Sigmoid colon (tissue), 7 donors: ENCODE results near the gene LRP8. TPM values are rescaled to one million over a fixed set of nuclear protein-coding genes. Genes with fewer than 3 reads are reported as not detected.

ENCODE experiments used
- DNase-seq: peaks from one replicate; pipeline ENCODE4 v3.0.0-alpha.2; 2019
- H3K27ac ChIP-seq, 4 donors: fragments of 200-600 bp; sonication (generic); one replicate each; pipeline ENCODE4 v1.5.1; 2016 to 2019; ENCODE audit warnings: mild to moderate bottlenecking in 1 of 4
- H3K27me3 ChIP-seq, 3 donors: fragments of 200-600 bp; sonication (generic); one replicate each; pipeline ENCODE4 v1.5.1; 2019; ENCODE audit warnings: mild to moderate bottlenecking in 1 of 3
- H3K36me3 ChIP-seq, 4 donors: fragments of 200-600 bp; sonication (generic); one replicate each; pipeline ENCODE4 v1.5.1; 2016 to 2019
- H3K4me1 ChIP-seq, 4 donors: fragments of 200-600 bp; sonication (generic); one replicate each; pipeline ENCODE4 v1.5.1; 2017 to 2019
- H3K4me3 ChIP-seq, 4 donors: fragments of 200-600 bp; sonication (generic); one replicate each; pipeline ENCODE4 v1.5.1; 2017 to 2019; ENCODE audit warnings: mild to moderate bottlenecking in 2 of 4, moderate library complexity in 1 of 4
- H3K9me3 ChIP-seq, 4 donors: fragments of 200-600 bp in 3 of 4; sonication (generic) in 3 of 4; one replicate each; pipeline versions ENCODE4 v1.5.1 to v1.6.1; 2013 to 2019
- EP300 ChIP-seq, 4 donors: sonication (generic); formaldehyde crosslinking; IDR thresholded peaks; one replicate each; pipeline ENCODE4 v1.6.1; 2017; ENCODE audit warnings: antibody characterized with exemption in 4 of 4
- POLR2A ChIP-seq, 2 donors: fragments of 450-650 bp; IDR thresholded peaks; one replicate each; pipeline ENCODE4 v1.6.1; 2016; ENCODE audit warnings: antibody characterized with exemption in 2 of 2, mild to moderate bottlenecking in 2 of 2, moderate library complexity in 2 of 2
- POLR2AphosphoS5 ChIP-seq, 4 donors: sonication (generic); formaldehyde crosslinking; IDR thresholded peaks; one replicate each; pipeline ENCODE4 v1.6.1; 2017; ENCODE audit warnings: antibody characterized with exemption in 4 of 4
- WGBS, 2 donors: extraction: QIAGEN DNeasy Blood & Tissue Kit; methylation state at CpG; one replicate each; pipeline ENCODE4 v1.1.7; 2013; 5-methylcytosine and 5-hydroxymethylcytosine counted together
- intact Hi-C: fragments of 100-400 bp; cut with DNase I; formaldehyde crosslinking; loops from one replicate; pipeline ENCODE4 v1.15.1; 2023
- polyA plus RNA-seq, 3 donors: library from polyadenylated mRNA; stranded (reverse); fragments of 200-250 nt; gene quantifications; one replicate each; pipeline ENCODE4 v1.2.3, GENCODE V29; 2013
- total RNA-seq, 4 donors: library from RNA; depleted of rRNA; stranded (reverse); fragments of >200 nt; gene quantifications; one replicate each; pipeline ENCODE4 v1.1.0, GENCODE V29; 2016
- TF ChIP-seq, protein P1 (sequence below), 4 experiments: fragments of 450-650 bp in 3 of 4; fragments of 200-600 bp in 1 of 4; IDR thresholded peaks; one replicate each; pipeline ENCODE4 v1.5.1; 2016 to 2019; ENCODE audit warnings: antibody characterized with exemption in 4 of 4, mild to moderate bottlenecking in 3 of 4, moderate library complexity in 2 of 4
- donor health status: healthy with polysubstance abuse.
- donor health status: Bipolar disorder and iron deficiency.
- donor health status: healthy.

Gene LRP8
- total and polyA plus RNA-seq, 7 donors = 0.69 to 7.8 (median 1.2) TPM

- intact Hi-C loops = no loop called here
- H3K4me3 ChIP-seq = no peak overlapping the region
- no peaks in the 10 kb centered on the region for H3K4me1 ChIP-seq
- 73 to 75% methylated on average over 14 of the region's 14 CpGs for WGBS, 2 donors
- no peak for DNase-seq
- H3K9me3 ChIP-seq = no peaks in the 10 kb centered on the region
- no peaks in the 10 kb centered on the region for H3K27me3 ChIP-seq
- TF ChIP-seq EP300 (IDR thresholded peaks at IDR 0.05) = no peak
- TF ChIP-seq POLR2A (IDR thresholded peaks at IDR 0.05) = no peak
- TF ChIP-seq, protein P1, sequence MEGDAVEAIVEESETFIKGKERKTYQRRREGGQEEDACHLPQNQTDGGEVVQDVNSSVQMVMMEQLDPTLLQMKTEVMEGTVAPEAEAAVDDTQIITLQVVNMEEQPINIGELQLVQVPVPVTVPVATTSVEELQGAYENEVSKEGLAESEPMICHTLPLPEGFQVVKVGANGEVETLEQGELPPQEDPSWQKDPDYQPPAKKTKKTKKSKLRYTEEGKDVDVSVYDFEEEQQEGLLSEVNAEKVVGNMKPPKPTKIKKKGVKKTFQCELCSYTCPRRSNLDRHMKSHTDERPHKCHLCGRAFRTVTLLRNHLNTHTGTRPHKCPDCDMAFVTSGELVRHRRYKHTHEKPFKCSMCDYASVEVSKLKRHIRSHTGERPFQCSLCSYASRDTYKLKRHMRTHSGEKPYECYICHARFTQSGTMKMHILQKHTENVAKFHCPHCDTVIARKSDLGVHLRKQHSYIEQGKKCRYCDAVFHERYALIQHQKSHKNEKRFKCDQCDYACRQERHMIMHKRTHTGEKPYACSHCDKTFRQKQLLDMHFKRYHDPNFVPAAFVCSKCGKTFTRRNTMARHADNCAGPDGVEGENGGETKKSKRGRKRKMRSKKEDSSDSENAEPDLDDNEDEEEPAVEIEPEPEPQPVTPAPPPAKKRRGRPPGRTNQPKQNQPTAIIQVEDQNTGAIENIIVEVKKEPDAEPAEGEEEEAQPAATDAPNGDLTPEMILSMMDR (IDR thresholded peaks at IDR 0.05) = no peak
- no peak for TF ChIP-seq POLR2AphosphoS5 (IDR thresholded peaks at IDR 0.05)
- H3K36me3 ChIP-seq = no peaks in the 10 kb centered on the region
- H3K27ac ChIP-seq = no peak overlapping the region
Measured at GRCh38 chr1:53368314-53369033, 40.6 kb upstream of the LRP8 start.

DNA sequence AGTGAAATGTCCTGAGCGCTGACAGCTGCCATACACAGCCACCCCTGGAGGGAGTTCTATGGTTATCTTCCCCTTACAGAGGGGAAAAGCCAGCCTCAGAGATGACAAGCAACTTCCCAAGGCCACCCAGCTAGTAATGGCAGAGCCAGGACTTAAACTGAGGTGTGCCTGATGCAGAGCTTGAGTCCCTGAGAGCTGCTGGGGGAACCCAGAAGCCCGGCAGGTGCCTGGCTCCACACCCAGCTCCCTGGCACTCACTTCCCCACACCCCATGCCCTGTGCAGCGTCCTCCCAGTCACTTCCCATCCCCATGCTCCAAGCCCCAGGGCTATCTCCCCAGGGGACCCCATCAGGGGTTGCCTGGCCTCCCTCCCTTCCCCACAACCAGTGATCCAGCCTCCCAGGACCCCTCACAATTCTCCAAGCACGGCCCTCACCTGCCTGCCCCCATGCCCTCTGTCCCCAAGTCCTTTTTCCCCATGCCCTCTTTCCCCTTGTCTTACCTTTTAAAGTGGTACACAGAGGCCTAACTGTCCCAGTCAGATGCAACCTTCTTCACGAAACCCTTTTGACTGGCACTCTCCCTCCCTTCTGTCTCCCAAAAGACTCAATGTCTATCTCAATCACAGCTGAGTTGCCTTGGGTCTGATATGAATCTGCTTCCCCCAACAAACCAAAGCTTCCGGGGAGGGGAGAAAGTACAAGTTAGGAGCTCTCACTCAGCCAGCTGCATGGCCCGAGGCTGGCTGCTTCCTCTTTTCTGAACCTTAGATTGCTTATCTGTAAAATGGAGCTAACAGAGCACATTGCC, 39.8 kb upstream of the LRP8 start:
- 48 to 65% methylated on average over 7 of the region's 7 CpGs for WGBS, 2 donors
- intact Hi-C loops = no loop called here
- no peaks in the 10 kb centered on the region for H3K9me3 ChIP-seq
- no peak for TF ChIP-seq EP300 (IDR thresholded peaks at IDR 0.05)
- TF ChIP-seq, protein P1 (IDR thresholded peaks at IDR 0.05) = no peak
- no peak for TF ChIP-seq POLR2AphosphoS5 (IDR thresholded peaks at IDR 0.05)
- no peak for TF ChIP-seq POLR2A (IDR thresholded peaks at IDR 0.05)
- no peak overlapping the region for H3K4me3 ChIP-seq
- DNase-seq = no peak
- H3K4me1 ChIP-seq = no peaks in the 10 kb centered on the region
- H3K36me3 ChIP-seq = no peaks in the 10 kb centered on the region
- H3K27me3 ChIP-seq = no peaks in the 10 kb centered on the region
- no peak overlapping the region for H3K27ac ChIP-seq

DNA sequence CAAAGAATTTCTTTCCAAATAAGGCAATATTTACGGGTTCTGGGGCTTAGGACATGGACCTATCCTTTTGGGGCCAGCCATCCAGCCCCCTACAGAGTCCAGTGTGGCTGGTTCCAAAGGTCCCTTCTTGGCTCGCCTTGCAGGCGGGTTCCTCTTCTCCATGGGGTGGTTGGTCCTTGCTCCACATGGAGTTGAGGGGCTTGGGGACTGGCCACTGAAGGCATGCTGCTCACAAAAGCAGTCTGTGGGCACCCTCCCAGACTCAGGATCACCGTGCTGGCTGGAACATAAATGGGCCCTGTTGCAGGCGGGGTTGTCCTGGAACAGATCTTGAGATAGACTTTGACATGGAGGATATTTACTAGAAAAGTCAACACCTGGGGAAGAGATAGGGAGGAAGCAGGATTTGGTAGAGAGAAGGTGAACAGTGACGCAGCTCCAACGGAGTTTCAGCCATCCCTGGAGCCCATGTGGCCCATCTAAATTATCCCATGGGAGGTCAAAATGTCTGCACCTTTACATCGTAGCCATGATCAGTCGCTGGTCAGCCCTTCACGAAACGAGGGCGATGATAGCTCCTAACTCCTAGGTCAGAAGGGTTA, 39.1 kb upstream of the LRP8 start:
- H3K27ac ChIP-seq = no peak overlapping the region
- H3K27me3 ChIP-seq = no peaks in the 10 kb centered on the region
- H3K36me3 ChIP-seq = no peaks in the 10 kb centered on the region
- no peaks in the 10 kb centered on the region for H3K4me1 ChIP-seq
- H3K4me3 ChIP-seq = no peak overlapping the region
- intact Hi-C loops = no loop called here
- TF ChIP-seq POLR2A (IDR thresholded peaks at IDR 0.05) = no peak
- no peak for TF ChIP-seq EP300 (IDR thresholded peaks at IDR 0.05)
- TF ChIP-seq POLR2AphosphoS5 (IDR thresholded peaks at IDR 0.05) = no peak
- TF ChIP-seq, protein P1 (IDR thresholded peaks at IDR 0.05) = no peak
- H3K9me3 ChIP-seq = no peaks in the 10 kb centered on the region
- peak; percentile 29 for DNase-seq
- 85 to 88% methylated on average over 12 of the region's 12 CpGs for WGBS, 2 donors

- H3K4me3 ChIP-seq = no peak overlapping the region
- TF ChIP-seq EP300 (IDR thresholded peaks at IDR 0.05) (no peak), POLR2AphosphoS5 (IDR thresholded peaks at IDR 0.05) (no peak), POLR2A (IDR thresholded peaks at IDR 0.05) (no peak)
- TF ChIP-seq, protein P1 (IDR thresholded peaks at IDR 0.05) = no peak
- no peaks in the 10 kb centered on the region for H3K36me3 ChIP-seq
- no peaks in the 10 kb centered on the region for H3K4me1 ChIP-seq
- no peak overlapping the region for H3K27ac ChIP-seq
- no peaks in the 10 kb centered on the region for H3K9me3 ChIP-seq
- WGBS, 2 donors = 73 to 78% methylated on average over 12 of the region's 12 CpGs
- peak; percentile 54 for DNase-seq
- H3K27me3 ChIP-seq = no peaks in the 10 kb centered on the region
- intact Hi-C loops = no loop called here
Measured at GRCh38 chr1:53365437-53366063, 37.7 kb upstream of the LRP8 start.
